CD4-positive, alpha-beta T cell treated with Interleukin-21 for 1 hour (primary cell): ENCODE results near the gene FARP1.

Source experiments
- DNase-seq: peaks from one replicate; pipeline ENCODE4 v3.0.0-alpha.2; 2020

The FARP1 gene

GRCh38 chr13:98134901-98135300 lies 8.0 kb upstream of the FARP1 start:
- DNase-seq: no peak

GRCh38 chr13:98141091-98141490 lies 1.8 kb upstream of the FARP1 start:
- DNase-seq: no peak

DNA sequence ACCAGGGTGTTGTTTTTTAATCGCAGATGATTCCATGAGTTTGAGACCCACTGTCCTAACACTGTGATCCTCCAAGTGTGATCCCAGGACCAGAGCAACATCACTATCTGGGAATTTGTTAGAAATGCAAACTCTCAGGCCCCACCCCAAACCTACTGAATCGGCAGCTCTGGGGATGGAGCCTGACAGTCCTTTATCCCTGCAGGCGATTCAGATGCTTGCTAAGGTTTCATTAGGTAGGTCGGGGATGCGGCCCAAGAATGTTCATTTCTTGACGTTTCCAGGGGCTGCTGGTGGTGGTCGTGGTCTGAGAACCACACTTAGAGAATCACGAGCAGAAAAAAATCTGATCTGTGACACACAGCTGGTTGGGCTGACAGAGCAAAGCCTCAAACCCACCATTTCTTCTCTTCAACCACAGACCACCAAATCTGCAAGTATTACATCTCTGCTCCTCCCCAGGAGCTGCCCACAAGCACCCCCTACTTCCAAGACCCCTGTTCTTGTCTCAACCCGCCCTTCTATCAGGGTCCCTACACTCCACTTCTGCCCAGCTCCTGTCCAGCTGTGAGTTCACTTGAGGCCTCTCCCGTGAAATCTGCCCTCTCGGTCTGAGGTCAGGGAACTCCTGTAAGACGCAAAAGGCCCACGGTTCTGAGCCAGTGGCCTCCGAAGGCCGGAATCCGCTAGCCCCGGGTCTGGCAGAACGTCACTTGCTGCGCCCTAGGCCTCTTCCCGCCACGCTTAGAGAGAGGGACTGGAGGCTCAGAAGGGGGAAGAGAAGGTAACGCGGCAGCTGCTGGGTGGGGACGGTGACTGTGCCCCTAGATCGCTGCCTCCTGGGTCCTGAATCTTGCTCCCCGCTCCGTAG lies 1.1 kb upstream of the FARP1 start:
- DNase-seq: no peak

DNA sequence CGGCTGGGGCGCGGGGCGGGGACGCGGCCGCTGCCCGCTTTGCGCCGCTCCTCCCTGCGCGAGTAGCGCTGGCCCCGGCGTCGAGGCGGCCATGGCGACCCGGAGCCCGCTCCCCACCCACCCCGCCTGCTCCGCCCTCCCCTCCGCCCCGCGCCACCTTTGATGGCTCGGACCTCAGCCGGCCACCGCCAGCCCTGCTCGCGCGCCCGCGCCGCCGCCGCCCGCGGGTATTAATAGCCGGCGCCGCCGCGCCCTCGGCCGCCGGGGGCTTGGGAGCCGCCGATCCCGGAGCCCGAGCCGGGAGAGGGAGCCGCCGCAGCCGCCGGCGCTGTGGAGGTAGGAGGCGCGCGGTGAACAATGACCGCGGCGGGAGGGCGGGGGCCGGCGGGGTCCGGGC lies 261 bp downstream of the FARP1 start:
- no peak for DNase-seq

- DNase-seq: no peak
Measured at GRCh38 chr13:98143601-98144026, 720 bp downstream of the FARP1 start.

DNA sequence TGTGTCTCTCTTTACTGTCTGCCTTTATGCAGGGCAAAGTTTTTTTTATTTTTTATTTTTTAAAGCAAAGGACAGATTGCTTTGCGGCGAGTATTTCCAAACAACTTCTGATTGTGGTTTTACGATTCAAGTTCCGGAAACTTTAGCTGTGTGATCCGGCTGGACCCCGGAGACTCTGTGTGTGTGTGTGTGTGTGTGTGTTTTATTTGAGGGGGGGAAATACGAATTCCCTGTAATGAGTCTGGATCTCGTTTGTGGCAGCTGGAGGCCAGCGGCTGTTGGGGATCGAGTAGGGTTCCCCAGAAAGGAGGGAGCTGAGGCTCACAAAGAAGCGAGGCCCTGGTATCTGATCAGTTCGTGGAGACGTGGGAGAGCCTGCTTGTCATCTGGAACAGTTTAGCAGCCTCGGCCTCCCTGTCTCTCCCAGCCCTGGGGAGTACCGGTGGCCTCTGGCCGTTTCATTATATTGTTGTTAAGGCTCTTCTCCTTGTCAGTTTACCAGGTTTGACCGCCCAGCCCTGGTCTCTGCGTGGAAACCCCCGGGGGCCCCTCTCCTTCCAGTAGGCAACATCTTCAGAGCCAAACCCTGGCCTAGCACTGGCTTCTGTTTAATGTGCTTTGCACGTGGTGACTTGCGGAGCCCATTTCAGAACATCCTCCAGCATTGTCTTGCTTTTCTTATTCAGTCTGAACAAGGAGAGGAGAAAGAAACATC lies 1.3 kb downstream of the FARP1 start:
- DNase-seq: no peak

- DNase-seq: no peak
Measured at GRCh38 chr13:98144801-98145350, 2.0 kb downstream of the FARP1 start.

- DNase-seq: no peak
Measured at GRCh38 chr13:98147521-98147920, 4.6 kb downstream of the FARP1 start.

- DNase-seq: no peak
Measured at GRCh38 chr13:98150832-98151479, 8.1 kb downstream of the FARP1 start.

GRCh38 chr13:98155475-98156109 lies 12.7 kb downstream of the FARP1 start:
- DNase-seq: no peak

- DNase-seq: no peak
Measured at GRCh38 chr13:98156259-98156658, 13.4 kb downstream of the FARP1 start.

- no peak for DNase-seq
Measured at GRCh38 chr13:98157188-98157587, 14.3 kb downstream of the FARP1 start.

DNA sequence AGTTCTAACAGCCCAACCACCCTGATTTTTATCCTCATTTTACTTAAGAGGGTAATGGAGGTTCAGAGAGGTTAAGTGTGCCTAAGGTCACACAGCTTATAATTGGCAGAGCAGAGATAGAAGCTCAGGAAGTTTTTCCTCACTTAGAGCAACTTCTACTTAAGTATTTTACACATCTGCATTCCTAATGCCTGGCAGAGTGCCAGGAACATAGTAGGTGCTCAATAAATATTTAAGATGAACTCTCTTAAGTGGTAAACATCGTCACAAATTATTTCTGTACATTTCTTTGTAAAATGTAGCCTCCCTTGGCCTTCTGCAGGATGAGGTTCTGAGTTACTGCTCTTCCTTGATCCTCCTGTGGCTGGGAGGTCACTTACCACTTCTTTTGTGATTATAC lies 14.7 kb downstream of the FARP1 start:
- DNase-seq: no peak

- no peak for DNase-seq
Measured at GRCh38 chr13:98158172-98158899, 15.4 kb downstream of the FARP1 start.

DNA sequence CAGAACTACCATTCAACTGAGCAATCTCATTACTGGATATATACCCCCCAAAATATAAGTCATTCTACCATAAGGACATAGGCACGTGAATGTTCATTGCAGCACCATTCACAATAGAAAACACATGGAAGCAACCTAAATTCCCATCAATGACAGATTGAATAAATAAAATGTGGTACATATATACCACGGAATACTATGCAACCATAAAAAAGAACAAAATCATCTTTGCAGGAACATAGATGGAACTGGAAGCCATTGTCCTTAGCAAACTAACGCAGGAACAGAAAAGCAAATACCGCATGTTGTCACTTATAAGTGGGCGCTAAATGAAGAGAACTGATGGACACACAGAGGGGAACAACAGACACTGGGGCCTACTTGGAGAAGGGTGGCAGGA lies 20.0 kb downstream of the FARP1 start:
- DNase-seq: no peak

- DNase-seq: no peak
Measured at GRCh38 chr13:98169331-98169730, 26.4 kb downstream of the FARP1 start.

DNA sequence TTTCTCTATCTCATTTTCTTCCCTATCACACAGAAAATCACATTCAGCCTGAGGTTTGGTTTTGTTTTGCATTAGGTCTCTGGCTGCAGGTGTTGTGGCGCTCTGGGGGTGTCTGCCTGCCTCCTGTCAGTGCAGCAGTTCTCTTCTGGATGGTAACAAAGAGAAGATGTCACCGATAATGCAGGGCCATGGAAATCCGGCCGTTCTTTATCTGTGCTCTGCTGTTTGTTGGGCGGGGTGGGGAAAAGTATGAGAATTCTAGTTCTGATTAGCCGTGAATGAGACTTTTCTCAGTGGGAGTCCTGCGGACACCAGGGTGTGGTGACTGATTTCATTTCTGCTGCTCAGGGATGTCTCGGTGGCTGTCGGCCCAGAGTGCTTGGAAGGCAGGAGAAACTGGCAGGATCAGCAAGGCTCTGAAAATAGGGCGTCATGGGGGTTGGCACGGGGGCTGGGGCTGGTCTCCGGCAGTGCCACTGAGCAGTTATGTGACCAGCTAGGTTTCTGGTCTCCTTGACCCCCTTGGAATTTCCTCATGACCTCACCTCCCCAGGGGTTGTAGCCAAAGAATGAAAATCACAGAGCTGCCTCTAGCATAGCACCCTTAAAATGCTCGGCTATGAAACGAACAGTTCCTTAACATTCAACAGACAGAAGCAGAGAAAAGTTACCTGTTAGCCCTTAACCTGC lies 29.2 kb downstream of the FARP1 start:
- no peak for DNase-seq

GRCh38 chr13:98172590-98173422 lies 29.9 kb downstream of the FARP1 start:
- DNase-seq: no peak

- DNase-seq: no peak
Measured at GRCh38 chr13:98173431-98174152, 30.7 kb downstream of the FARP1 start.

- DNase-seq: no peak
Measured at GRCh38 chr13:98174307-98174706, 31.4 kb downstream of the FARP1 start.
